T-helper 9 cell (primary cell): ENCODE measurements around the gene MAP1B.

Experiments used
- DNase-seq: peaks from one replicate; pipeline ENCODE4 v3.0.0-alpha.2; 2020

The MAP1B gene

GRCh38 chr5:72231991-72232703 is 124.9 kb downstream of the MAP1B start:
- DNase-seq, result no peak

GRCh38 chr5:72232838-72233237 is 125.6 kb downstream of the MAP1B start:
- no peak for DNase-seq

DNA sequence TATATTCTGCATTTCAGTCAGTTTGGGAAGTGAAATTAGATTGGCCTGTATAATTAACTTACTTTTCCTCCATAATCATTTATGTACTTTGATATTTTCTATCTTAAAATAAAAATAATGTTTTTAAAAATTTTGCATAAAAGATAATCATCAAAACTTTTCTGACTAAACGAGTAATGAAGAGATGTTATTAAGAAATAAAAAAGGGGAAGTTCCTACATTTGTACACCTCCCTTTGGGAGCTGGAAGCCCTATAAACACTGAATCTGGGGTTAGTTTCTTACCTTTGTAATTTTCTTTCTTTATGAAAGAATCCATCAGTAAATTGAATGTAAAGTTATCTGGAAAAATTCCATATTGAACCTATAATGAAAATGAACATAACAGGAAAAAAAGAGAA is 126.6 kb downstream of the MAP1B start:
- no peak for DNase-seq

- DNase-seq, result no peak
These were observed 127.0 kb downstream of the MAP1B start for GRCh38 chr5:72234265-72234700.

DNA sequence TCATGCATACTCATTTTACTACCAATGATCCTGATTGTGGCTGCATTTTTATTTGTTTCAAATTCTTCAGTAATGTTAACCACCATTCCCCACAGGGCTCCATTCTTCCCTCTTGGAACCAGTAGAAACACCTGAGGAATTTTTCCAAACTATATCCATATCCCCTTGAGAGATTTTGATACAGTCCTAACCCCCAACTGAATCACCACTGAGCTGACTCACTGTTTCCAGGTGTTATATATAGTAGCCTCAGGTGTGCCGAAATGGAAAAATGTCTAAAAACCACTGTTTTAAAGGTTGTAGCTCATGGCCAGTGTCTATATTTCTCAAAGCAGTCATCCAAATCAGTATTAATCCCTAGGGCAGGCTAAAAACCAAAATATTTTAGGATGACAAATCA is 127.6 kb downstream of the MAP1B start:
- DNase-seq, result no peak

DNA sequence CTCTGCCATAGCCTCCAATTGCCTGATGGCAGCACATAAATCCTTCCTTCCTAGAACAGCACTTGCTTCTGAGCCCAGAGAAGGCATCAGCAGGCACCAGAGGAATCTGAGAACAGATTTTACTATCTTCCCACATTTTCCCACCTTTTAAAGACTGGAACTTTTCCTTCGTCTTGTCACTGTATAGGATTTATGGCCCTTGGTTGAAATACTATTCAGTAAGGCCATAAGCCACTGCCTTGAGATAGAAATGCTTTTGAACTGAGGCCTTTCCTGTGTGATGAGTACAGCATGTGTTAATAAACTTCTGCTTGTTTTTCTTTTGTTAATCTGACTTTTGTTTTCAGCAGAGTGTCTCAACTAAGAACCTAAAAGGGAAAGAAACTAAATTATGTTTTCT is 128.4 kb downstream of the MAP1B start:
- no peak for DNase-seq

- no peak for DNase-seq
These were observed 130.1 kb downstream of the MAP1B start for GRCh38 chr5:72237415-72237814.

GRCh38 chr5:72237879-72238278 is 130.6 kb downstream of the MAP1B start:
- no peak for DNase-seq

DNA sequence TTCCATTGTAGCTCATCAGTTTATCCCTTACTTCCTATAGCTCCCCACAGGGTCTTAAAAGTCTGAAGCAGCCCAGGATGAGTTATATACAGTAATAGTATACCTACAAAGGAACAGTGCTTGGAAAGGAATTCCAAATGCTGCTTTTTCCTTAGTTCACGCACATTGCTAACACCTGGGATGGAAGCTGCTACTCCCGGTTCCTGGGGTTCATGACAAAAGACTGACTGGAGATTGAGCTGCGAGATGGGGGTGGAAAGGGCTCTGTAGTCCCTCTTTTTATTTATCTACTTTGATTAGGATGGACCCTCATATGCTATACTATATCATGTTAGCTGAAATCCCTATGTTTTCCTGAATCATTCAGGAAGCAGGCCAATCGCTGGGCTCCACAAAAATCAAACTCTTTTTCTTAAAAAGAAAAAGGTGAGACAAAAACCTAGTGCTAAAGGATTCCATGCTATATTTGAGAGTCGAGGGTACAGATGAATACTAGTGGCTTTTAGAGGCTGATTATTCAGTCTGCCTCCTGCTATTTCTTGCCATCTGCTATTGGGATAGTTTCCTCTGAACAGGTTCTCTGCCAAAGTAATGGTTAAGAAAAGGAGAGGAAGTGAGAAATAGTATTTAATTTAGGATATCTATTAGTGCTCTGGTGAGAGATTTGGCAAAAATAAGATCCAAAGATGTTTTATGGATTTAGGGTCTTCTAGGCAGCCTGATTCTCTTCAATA is 131.6 kb downstream of the MAP1B start:
- no peak for DNase-seq

GRCh38 chr5:72241346-72242003 is 134.2 kb downstream of the MAP1B start:
- no peak for DNase-seq

DNA sequence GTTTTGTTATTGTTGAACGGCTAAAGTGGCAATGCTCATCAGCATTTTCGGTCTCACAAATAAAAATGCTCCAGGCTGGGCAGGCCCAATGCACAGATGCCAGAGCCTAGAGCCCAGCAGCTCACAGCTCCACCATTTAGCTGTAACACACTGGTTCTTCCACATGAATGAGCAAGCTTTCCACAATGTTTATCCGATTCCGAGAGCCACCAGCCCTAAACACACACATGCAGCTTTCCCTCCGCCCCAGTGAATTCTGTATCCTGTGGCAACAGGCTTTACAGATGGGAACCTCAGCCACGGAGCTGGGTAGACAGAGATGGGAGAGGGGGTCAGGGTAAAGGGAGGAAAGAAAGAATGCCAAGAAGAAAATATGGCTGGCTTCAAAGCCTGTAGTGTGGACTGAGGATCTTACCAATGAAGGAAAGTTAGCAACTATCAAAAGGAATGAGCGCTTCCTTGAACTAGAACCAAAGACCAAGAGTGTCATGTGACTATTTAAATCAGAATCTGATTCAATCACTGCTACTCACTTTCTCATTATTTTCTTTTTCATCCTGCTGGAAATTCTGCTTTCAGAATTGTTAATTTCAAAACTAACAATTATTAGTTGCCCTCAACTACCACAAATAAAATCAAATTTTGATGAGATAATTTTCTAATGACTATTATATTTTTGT is 135.7 kb downstream of the MAP1B start:
- no peak for DNase-seq

DNA sequence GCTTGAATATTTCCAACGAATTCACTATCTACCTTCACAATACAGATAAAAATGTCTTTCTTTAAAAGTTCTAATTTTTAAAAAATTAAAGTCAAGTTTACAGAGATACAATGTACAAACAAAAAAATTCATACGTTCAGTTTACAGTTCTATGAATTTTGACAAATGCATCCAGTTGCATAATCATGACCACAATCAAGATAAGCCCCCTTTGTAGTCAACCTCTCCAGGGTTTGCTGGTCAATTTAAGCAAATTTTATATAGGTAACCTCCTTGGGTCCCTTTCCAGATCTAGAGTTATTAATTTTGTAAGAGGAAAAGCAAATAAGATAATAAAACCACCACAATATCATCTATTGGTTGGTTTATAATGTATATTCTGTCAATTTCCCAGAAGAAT is 136.4 kb downstream of the MAP1B start:
- no peak for DNase-seq

GRCh38 chr5:72244862-72245371 is 137.6 kb downstream of the MAP1B start:
- no peak for DNase-seq

DNA sequence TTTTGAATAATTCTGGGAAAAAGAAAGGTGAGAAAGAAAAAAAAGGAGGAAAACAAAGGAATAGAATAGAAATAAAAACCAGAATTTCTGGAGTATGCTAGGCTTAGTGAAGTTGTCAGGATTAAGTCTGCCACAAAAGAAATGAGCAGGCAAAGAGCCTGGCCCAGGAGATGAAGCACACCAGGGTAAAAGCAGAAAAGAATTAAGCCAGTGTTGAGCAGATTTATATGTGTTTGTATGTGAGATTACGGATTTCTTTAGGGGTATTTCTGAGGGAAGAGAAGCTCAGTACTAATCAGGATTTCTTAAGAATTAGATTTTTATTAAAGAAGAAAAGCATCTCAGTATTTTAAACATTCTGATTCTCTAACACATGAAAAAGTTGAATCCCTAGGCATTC is 138.3 kb downstream of the MAP1B start:
- no peak for DNase-seq

GRCh38 chr5:72245951-72246532 is 138.8 kb downstream of the MAP1B start:
- no peak for DNase-seq

DNA sequence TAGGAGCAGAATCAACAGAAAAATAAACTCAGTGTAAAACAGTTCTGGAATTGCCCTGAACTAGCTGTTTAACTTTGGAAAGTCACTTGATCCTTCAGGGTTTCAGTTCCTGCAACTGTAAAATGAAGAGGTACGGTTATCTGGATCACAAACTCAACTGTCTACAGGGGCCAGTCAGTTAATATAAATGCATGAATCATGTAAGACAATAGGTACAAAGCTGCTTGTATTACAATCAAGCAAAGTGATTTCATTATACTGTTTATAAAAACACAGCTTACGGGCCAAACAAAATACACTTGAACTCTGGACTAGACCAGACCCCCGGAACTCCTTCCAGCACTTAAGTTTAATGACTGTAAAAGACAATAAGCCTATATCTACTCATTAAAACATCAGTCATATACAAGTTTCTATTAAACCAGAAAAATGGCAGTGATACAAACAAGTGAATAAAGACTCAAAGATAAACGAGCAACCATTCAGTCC is 139.7 kb downstream of the MAP1B start:
- DNase-seq, result no peak

GRCh38 chr5:72248410-72248981 is 141.2 kb downstream of the MAP1B start:
- no peak for DNase-seq

DNA sequence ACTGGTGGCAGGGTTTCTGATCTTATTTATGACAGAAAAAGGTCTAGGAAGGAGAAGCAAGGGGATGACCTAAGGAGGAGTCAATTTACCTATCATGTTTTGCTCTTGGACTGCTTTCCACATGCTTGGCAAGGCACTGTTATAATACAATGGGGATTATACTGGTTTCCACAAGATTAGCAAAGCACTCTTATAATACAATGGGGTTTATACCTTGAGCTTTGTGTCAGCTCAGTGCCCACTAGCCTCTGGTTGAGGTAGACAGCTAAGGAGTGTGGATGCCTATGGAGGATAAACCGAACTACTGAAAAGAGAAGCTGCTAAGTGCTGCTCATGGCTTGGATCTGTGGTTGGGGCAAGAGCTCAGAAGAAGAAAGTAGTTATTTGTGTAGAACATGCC is 144.1 kb downstream of the MAP1B start:
- DNase-seq, result no peak

DNA sequence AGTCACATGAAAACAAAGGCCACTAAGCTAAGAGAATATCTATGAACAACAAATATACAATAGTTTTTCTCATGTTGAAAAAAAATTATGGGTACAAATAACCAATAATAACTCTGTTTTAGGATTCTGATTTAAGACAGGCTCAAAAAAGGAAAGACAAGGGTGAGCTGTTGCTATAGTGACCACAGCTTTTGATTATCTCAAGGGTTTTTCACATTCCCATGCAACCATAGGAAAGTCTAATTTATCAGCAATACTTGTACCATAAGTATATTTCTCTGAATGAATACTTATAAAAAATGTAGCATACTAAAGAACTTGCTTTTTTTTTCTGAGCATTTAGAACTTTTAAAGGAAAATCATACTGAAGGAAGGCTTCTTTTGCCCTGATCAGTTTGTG is 144.7 kb downstream of the MAP1B start:
- no peak for DNase-seq

- DNase-seq, result no peak
These were observed 145.4 kb downstream of the MAP1B start for GRCh38 chr5:72252574-72253155.

DNA sequence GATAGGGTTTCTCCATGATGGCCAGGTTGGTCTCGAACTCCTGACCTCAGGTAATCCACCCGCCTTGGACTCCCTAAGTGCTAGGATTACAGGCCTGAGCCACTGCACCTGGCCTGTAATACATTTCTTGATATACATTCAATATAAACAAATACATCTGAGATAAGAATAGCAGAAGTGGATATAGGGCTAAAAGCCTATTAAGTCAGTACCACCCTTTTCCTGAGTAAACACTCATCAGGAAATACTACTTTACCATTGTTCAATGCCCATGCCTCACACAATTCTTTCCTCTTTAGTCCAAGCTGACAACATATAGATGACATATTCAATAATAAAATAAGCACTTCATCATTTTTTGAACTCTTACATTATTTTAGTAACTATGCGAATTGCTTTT is 148.0 kb downstream of the MAP1B start:
- no peak for DNase-seq

DNA sequence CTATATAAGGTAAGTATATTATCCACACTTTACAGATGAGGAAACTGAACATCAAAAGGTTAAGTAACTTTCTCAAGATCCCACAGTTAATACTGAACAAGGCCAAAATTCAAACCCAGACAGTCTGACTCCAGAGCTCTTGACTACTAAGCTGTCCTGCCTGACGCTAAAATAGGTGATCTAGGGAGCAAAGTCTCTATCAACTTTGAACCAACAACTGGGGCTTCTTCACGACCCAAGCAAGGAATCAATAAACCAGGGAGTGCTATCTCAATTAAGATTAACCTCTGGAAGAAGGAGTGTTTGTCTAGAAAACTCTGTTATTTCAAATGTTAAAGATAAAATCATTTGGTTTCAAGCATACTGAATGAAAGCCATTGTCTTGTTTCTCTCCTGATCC is 148.4 kb downstream of the MAP1B start:
- no peak for DNase-seq
